HG02943 (cell line): ENCODE measurements around the gene NUBPL.
"Not testable (repeated sequence)": the region's sequence is repeated elsewhere in the genome, so short reads cannot be mapped to it uniquely, and the experiment has no call there.

Source experiments
- ATAC-seq: cut with Tn5 transposase; IDR thresholded peaks from one replicate; pipeline ENCODE4 v1.9.1; 2021; ENCODE audit warnings: mild to moderate bottlenecking, low read depth, moderate library complexity; ENCODE audit not compliant: unreplicated experiment

The NUBPL gene

GRCh38 chr14:31660728-31661127, 99.5 kb downstream of the NUBPL start:
- no peak for ATAC-seq

- ATAC-seq: no peak
Observed at GRCh38 chr14:31668348-31668747, 107.1 kb downstream of the NUBPL start.

- no peak for ATAC-seq
Observed at GRCh38 chr14:31672709-31673108, 111.5 kb downstream of the NUBPL start.

GRCh38 chr14:31677052-31677451, 115.8 kb downstream of the NUBPL start:
- no peak for ATAC-seq

GRCh38 chr14:31677630-31678029, 116.4 kb downstream of the NUBPL start:
- no peak for ATAC-seq

GRCh38 chr14:31678421-31679249, 117.4 kb downstream of the NUBPL start:
- no peak for ATAC-seq

GRCh38 chr14:31682768-31683167, 121.6 kb downstream of the NUBPL start:
- ATAC-seq: no peak

- ATAC-seq: no peak
Observed at GRCh38 chr14:31687726-31688125, 126.5 kb downstream of the NUBPL start.

- no peak for ATAC-seq
Observed at GRCh38 chr14:31690056-31690455, 128.9 kb downstream of the NUBPL start.

- no peak for ATAC-seq
Observed at GRCh38 chr14:31692376-31692781, 131.2 kb downstream of the NUBPL start.

GRCh38 chr14:31696378-31696777, 135.2 kb downstream of the NUBPL start:
- ATAC-seq: no peak

- ATAC-seq: no peak
Observed at GRCh38 chr14:31699809-31700208, 138.6 kb downstream of the NUBPL start.

- ATAC-seq: no peak
Observed at GRCh38 chr14:31700282-31701074, 139.3 kb downstream of the NUBPL start.

- no peak for ATAC-seq
Observed at GRCh38 chr14:31702130-31702529, 140.9 kb downstream of the NUBPL start.

- no peak for ATAC-seq
Observed at GRCh38 chr14:31703056-31703455, 141.9 kb downstream of the NUBPL start.

- no peak for ATAC-seq
Observed at GRCh38 chr14:31705731-31706130, 144.5 kb downstream of the NUBPL start.

- not testable (repeated sequence) for ATAC-seq
Observed at GRCh38 chr14:31708661-31709060, 147.5 kb downstream of the NUBPL start.

GRCh38 chr14:31712244-31713127, 151.3 kb downstream of the NUBPL start:
- no peak for ATAC-seq

GRCh38 chr14:31716208-31716607, 155.0 kb downstream of the NUBPL start:
- ATAC-seq: no peak

GRCh38 chr14:31717294-31718085, 156.3 kb downstream of the NUBPL start:
- ATAC-seq: no peak
